Measurements from ENCODE around the gene ATE1.

The ATE1 gene

DNA sequence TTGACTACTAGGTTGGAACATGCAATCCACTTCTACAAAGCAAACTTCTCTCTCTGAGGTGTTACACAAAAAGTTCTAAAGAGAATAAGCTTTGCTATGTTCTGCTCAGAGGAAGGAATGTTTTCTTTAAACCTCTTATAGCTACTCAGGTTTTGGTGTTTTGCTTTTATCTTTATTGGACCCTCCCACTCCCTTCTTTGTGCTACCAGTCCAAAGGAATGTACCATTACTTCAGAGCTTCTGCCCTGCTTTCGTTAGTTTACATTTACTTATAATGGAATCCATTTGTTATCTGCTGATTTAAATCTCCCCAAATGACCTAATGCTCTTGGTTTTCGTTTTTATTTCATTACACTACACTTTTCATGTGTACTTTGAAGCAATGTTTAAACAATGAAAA, 154.9 kb downstream of the ATE1 start:
- Histone ChIP-seq H3K27ac (ENCODE audit: low read depth, low read length, poor library complexity, severe bottlenecking) (no peak overlapping the region), H3K27me3 (ENCODE audit: insufficient read depth, low read length) (no peaks in the 10 kb centered on the region), H3K9me3 (ENCODE audit: low read length) (no peaks in the 10 kb centered on the region), H3K9me2 (ENCODE audit: low read depth, low read length) (no peaks in the 10 kb centered on the region), H4K20me1 (ENCODE audit: insufficient read depth, low read length) (no peaks in the 10 kb centered on the region), H3K79me2 (ENCODE audit: insufficient read depth, low read length) (no peaks in the 10 kb centered on the region), H3K4me1 (ENCODE audit: insufficient read depth, low read length, severe bottlenecking) (no peaks in the 10 kb centered on the region), H3K36me3 (ENCODE audit: insufficient read depth, low read length) (0 out of 2 replicates have a peak, but pooled peaks cover 4% of the 10 kb centered on the region), H3K4me3 (ENCODE audit: low read depth, low read length, poor library complexity, severe bottlenecking) (no peak overlapping the region), H3F3A (ENCODE audit: insufficient read depth, low read length) (no peaks in the 10 kb centered on the region), H2AFZ (ENCODE audit: low read length) (no peak overlapping the region), H3K9ac (ENCODE audit: low read length) (no peak overlapping the region), H3K4me2 (ENCODE audit: low read length) (no peak overlapping the region)
- TF ChIP-seq, protein P1, sequence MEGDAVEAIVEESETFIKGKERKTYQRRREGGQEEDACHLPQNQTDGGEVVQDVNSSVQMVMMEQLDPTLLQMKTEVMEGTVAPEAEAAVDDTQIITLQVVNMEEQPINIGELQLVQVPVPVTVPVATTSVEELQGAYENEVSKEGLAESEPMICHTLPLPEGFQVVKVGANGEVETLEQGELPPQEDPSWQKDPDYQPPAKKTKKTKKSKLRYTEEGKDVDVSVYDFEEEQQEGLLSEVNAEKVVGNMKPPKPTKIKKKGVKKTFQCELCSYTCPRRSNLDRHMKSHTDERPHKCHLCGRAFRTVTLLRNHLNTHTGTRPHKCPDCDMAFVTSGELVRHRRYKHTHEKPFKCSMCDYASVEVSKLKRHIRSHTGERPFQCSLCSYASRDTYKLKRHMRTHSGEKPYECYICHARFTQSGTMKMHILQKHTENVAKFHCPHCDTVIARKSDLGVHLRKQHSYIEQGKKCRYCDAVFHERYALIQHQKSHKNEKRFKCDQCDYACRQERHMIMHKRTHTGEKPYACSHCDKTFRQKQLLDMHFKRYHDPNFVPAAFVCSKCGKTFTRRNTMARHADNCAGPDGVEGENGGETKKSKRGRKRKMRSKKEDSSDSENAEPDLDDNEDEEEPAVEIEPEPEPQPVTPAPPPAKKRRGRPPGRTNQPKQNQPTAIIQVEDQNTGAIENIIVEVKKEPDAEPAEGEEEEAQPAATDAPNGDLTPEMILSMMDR (IDR thresholded peaks at IDR 0.05; ENCODE audit: low read length), result no peak

DNA sequence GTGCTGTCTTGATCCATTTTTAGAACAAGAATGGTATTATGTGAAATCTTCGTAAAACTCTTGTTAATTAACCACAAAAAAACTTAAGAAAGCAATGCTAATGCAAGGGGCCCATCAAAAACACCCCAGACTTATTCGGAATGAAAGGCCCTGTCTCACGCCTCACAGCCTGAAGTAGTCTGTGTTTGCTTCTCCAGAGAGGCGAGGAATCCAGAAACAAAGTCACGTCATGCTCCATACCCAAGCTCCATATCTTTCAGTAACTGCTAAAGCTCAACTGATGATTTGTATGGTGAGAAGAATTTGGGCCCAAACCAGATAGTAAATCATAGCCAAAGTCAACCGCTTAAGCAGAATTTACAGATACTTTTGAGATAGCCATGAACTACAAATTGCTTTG, 155.4 kb downstream of the ATE1 start:
- Histone ChIP-seq H3K9me2 (ENCODE audit: low read depth, low read length) (no peaks in the 10 kb centered on the region), H3K4me1 (ENCODE audit: insufficient read depth, low read length, severe bottlenecking) (no peaks in the 10 kb centered on the region), H3K4me2 (ENCODE audit: low read length) (no peak overlapping the region), H3K27ac (ENCODE audit: low read depth, low read length, poor library complexity, severe bottlenecking) (no peak overlapping the region), H3K9me3 (ENCODE audit: low read length) (no peaks in the 10 kb centered on the region), H3K79me2 (ENCODE audit: insufficient read depth, low read length) (no peaks in the 10 kb centered on the region), H3K36me3 (ENCODE audit: insufficient read depth, low read length) (0 out of 2 replicates have a peak, but pooled peaks cover 4% of the 10 kb centered on the region), H3K4me3 (ENCODE audit: low read depth, low read length, poor library complexity, severe bottlenecking) (no peak overlapping the region), H4K20me1 (ENCODE audit: insufficient read depth, low read length) (no peaks in the 10 kb centered on the region), H2AFZ (ENCODE audit: low read length) (no peak overlapping the region), H3K27me3 (ENCODE audit: insufficient read depth, low read length) (no peaks in the 10 kb centered on the region), H3K9ac (ENCODE audit: low read length) (no peak overlapping the region), H3F3A (ENCODE audit: insufficient read depth, low read length) (no peaks in the 10 kb centered on the region)
- no peak for TF ChIP-seq EZH2 (IDR thresholded peaks at IDR 0.05; ENCODE audit: borderline replicate concordance, low read length)
- TF ChIP-seq, protein P1 (IDR thresholded peaks at IDR 0.05; ENCODE audit: low read length), result no peak

DNA sequence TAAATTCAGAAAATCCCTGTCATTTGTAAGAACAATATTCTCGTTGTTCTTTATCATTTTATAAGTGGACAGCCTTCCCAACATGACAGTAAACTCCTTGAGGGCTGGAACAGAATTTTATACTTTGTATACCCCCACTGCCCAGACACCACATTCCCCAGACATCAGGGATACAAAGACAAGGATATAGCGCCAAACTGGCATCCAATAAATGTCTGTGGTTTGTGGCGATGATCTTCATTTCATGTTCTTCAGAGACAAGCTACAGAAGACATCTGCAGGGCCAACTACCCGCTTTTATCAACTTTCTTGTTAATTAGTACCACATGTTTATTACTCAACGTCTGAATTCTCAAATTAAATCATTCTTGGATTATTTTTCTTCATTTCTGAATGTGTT, 155.9 kb downstream of the ATE1 start:
- TF ChIP-seq, protein P1 (IDR thresholded peaks at IDR 0.05; ENCODE audit: low read length), result no peak
- no peak for TF ChIP-seq EZH2 (IDR thresholded peaks at IDR 0.05; ENCODE audit: borderline replicate concordance, low read length)
- no peaks in the 10 kb centered on the region for H3K4me1 ChIP-seq (ENCODE audit: insufficient read depth, low read length, severe bottlenecking)
- no peak overlapping the region for H3K4me3 ChIP-seq (ENCODE audit: low read depth, low read length, poor library complexity, severe bottlenecking)
- no peaks in the 10 kb centered on the region for H3K9me2 ChIP-seq (ENCODE audit: low read depth, low read length)
- no peaks in the 10 kb centered on the region for H3K9me3 ChIP-seq (ENCODE audit: low read length)
- H3K9ac ChIP-seq (ENCODE audit: low read length), result no peak overlapping the region
- H3K27ac ChIP-seq (ENCODE audit: low read depth, low read length, poor library complexity, severe bottlenecking), result no peak overlapping the region
- 0 out of 2 replicates have a peak, but pooled peaks cover 4% of the 10 kb centered on the region for H3K36me3 ChIP-seq (ENCODE audit: insufficient read depth, low read length)
- H4K20me1 ChIP-seq (ENCODE audit: insufficient read depth, low read length), result no peaks in the 10 kb centered on the region
- no peaks in the 10 kb centered on the region for H3K79me2 ChIP-seq (ENCODE audit: insufficient read depth, low read length)
- H3F3A ChIP-seq (ENCODE audit: insufficient read depth, low read length), result no peaks in the 10 kb centered on the region
- no peak overlapping the region for H3K4me2 ChIP-seq (ENCODE audit: low read length)
- H3K27me3 ChIP-seq (ENCODE audit: insufficient read depth, low read length), result no peaks in the 10 kb centered on the region
- H2AFZ ChIP-seq (ENCODE audit: low read length), result no peak overlapping the region

Data from OCI-LY1 (cell line).